ENCODE data around the gene TCF3. TPM values are rescaled to one million over a fixed set of nuclear protein-coding genes. Genes with fewer than 3 reads are reported as not detected.

The TCF3 gene
- total RNA-seq, 1 experiment from 2014 or later: 208 TPM

DNA sequence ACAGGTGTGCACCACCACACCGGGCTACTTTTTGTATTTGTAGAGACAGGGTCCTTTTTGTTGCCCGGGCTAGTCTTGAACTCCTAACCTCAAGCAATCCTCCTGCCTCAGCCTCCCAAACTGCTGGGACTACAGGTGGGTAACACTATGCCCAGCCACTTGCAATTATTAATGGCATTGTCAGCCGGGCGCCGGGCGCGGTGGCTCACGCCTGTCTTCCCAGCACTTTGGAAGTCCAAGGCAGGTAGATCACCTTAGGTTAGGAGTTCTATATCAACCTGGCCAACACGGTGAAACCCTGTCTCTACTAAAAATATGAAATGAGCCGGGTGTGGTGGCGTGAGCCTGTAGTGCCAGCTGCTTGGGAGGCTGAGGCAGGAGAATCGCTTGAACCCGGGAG, 81.6 kb downstream of the TCF3 start:
- H2AFZ ChIP-seq (ENCODE audit: low read depth, low read length, poor library complexity, severe bottlenecking): no peak overlapping the region
- H3K4me3 ChIP-seq (replicated peaks in 1 of 2; ENCODE audit: low read depth in 1 of 2, low read length in 2 of 2): no peak overlapping the region
- no peak for ATAC-seq
- H3K9me3 ChIP-seq (ENCODE audit: control insufficient read depth in 1 of 2, insufficient read depth in 1 of 2, low read depth in 1 of 2, low read length in 2 of 2): no peaks in the 10 kb centered on the region
- no peaks in the 10 kb centered on the region for H3K36me3 ChIP-seq (ENCODE audit: control insufficient read depth in 1 of 2, insufficient read depth in 2 of 2, low read length in 2 of 2)
- no peaks in the 10 kb centered on the region for H3K27me3 ChIP-seq (ENCODE audit: insufficient read depth, low read length)
- ChIA-PET CTCF (no interaction called here), POLR2A (no interaction called here), RAD21 (ENCODE audit: low non-redundant PET in 1 of 2, low total read pairs in 2 of 2, uncharacterized antibody in 2 of 2, unreplicated experiment in 2 of 2) (no interaction called here)
- peaks cover 15% of the 10 kb centered on the region for H3K79me2 ChIP-seq (ENCODE audit: insufficient read depth, low read length)
- H3K9me2 ChIP-seq (ENCODE audit: insufficient read depth): no peaks in the 10 kb centered on the region
- TF ChIP-seq TCF7L2 (IDR thresholded peaks at IDR 0.05; ENCODE audit: borderline replicate concordance, extremely low read depth, insufficient read depth, insufficient read length) (no peak), RAD21 (IDR thresholded peaks at IDR 0.05; ENCODE audit: low read depth) (no peak), EGR1 (IDR thresholded peaks at IDR 0.05; ENCODE audit: low read depth) (no peak), ZNF274 (IDR thresholded peaks at IDR 0.05; ENCODE audit: low read depth, low read length) (no peak), EZH2 (IDR thresholded peaks at IDR 0.05) (no peak), POLR2A (IDR thresholded peaks at IDR 0.05; ENCODE audit: borderline replicate concordance, extremely low read depth, insufficient read depth, insufficient read length) (no peak), CEBPB (IDR thresholded peaks at IDR 0.05; ENCODE audit: low read depth) (no peak), SP1 (IDR thresholded peaks at IDR 0.05; ENCODE audit: low read depth) (no peak), JUND (IDR thresholded peaks at IDR 0.05) (no peak), ZFX (IDR thresholded peaks at IDR 0.05) (no peak), EZH2phosphoT487 (IDR thresholded peaks at IDR 0.05; ENCODE audit: borderline replicate concordance) (no peak)
- TF ChIP-seq, protein P1, sequence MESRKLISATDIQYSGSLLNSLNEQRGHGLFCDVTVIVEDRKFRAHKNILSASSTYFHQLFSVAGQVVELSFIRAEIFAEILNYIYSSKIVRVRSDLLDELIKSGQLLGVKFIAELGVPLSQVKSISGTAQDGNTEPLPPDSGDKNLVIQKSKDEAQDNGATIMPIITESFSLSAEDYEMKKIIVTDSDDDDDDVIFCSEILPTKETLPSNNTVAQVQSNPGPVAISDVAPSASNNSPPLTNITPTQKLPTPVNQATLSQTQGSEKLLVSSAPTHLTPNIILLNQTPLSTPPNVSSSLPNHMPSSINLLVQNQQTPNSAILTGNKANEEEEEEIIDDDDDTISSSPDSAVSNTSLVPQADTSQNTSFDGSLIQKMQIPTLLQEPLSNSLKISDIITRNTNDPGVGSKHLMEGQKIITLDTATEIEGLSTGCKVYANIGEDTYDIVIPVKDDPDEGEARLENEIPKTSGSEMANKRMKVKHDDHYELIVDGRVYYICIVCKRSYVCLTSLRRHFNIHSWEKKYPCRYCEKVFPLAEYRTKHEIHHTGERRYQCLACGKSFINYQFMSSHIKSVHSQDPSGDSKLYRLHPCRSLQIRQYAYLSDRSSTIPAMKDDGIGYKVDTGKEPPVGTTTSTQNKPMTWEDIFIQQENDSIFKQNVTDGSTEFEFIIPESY (IDR thresholded peaks at IDR 0.05; ENCODE audit: extremely low read depth, insufficient replicate concordance, low read length): no peak
- TF ChIP-seq, protein P2, sequence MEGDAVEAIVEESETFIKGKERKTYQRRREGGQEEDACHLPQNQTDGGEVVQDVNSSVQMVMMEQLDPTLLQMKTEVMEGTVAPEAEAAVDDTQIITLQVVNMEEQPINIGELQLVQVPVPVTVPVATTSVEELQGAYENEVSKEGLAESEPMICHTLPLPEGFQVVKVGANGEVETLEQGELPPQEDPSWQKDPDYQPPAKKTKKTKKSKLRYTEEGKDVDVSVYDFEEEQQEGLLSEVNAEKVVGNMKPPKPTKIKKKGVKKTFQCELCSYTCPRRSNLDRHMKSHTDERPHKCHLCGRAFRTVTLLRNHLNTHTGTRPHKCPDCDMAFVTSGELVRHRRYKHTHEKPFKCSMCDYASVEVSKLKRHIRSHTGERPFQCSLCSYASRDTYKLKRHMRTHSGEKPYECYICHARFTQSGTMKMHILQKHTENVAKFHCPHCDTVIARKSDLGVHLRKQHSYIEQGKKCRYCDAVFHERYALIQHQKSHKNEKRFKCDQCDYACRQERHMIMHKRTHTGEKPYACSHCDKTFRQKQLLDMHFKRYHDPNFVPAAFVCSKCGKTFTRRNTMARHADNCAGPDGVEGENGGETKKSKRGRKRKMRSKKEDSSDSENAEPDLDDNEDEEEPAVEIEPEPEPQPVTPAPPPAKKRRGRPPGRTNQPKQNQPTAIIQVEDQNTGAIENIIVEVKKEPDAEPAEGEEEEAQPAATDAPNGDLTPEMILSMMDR (IDR thresholded peaks at IDR 0.05 in 2 of 3, conservative IDR thresholded peaks at IDR 0.05 in 1 of 3; ENCODE audit: borderline replicate concordance in 1 of 3, insufficient read depth in 1 of 3, low read depth in 2 of 3, low read length in 2 of 3): no peak
- TF ChIP-seq, protein P3, sequence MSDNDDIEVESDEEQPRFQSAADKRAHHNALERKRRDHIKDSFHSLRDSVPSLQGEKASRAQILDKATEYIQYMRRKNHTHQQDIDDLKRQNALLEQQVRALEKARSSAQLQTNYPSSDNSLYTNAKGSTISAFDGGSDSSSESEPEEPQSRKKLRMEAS (IDR thresholded peaks at IDR 0.05): no peak
- H3K4me2 ChIP-seq (ENCODE audit: low read length): no peak overlapping the region
- H3K27ac ChIP-seq (ENCODE audit: low read depth, low read length): no peak overlapping the region
- intact Hi-C loops (cut with micrococcal nuclease): no loop called here
- DNase-seq (ENCODE audit: low read depth, low spot score): no peak
- no TSS peak for BruUV-seq (replicated peaks)
- peaks cover 11% of the 10 kb centered on the region in 2 experiments; a peak in 3 of 4 replicates for H3K4me1 ChIP-seq (ENCODE audit: control insufficient read depth in 1 of 2, insufficient read depth in 2 of 2, low read length in 2 of 2)
- H4K20me1 ChIP-seq (ENCODE audit: insufficient read depth): no peaks in the 10 kb centered on the region
- H3K9ac ChIP-seq (ENCODE audit: low read length): no peak overlapping the region

Measured in HCT116 (cell line).